ENCODE data around the gene C2CD2L.

C2CD2L gene

DNA sequence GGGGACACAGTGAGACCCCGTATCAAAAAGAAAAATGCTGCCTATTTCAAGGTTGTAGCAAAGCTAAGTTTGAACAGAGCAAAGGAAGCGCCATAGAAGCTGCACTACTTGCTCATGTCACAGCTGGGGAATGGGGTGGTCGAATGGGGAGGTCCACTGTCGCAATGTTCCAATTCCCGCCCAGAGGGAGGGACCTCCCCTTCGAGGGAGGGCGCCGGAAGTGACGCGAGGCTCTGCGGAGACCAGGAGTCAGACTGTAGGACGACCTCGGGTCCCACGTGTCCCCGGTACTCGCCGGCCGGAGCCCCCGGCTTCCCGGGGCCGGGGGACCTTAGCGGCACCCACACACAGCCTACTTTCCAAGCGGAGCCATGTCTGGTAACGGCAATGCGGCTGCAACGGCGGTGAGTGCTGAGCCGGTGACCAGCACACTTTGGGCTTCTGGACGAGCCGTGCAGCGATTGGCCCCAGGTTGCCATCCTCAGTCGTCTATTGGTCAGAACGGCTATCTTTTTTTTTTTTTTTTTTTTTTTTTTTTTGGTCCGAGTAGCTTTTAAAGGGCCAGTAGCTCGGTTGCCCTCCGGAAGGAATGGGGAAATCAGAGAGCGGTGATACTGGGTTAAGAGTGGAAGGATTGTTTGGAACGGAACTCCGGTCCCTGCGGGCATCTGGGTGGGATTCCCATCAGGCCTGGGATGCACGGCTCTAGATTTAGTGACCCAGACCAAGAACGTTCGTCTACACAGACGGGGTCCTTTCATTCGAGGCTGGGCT lies 22.3 kb upstream of the C2CD2L start, which contains the start of gene HMBS:
HMBS (plus strand) TSS at position 219 of the 774 bp plus-strand sequence; CDS start at position 372, 153 bp downstream.
- Histone ChIP-seq H3K27me3 (ENCODE audit: control insufficient read depth in 5 of 5, insufficient read depth in 4 of 5, low read length in 5 of 5) (no peaks in the 10 kb centered on the region), H3K4me3 (ENCODE audit: low read depth in 1 of 5, low read length in 5 of 5) (peak within 1 kb of the TSS; percentile 85 to 94 (median 90)), H3K36me3 (ENCODE audit: control insufficient read depth in 5 of 5, insufficient read depth in 5 of 5, low read length in 5 of 5) (peaks cover 5 to 30% (median 27%) of the 10 kb centered on the region in 5 donors), H3K4me1 (ENCODE audit: control insufficient read depth in 5 of 5, insufficient read depth in 5 of 5, low read length in 5 of 5) (peaks cover 5 to 16% (median 16%) of the 10 kb centered on the region in 5 donors), H3K9me3 (ENCODE audit: control insufficient read depth in 5 of 5, low read length in 5 of 5) (no peaks in the 10 kb centered on the region), H3K27ac (ENCODE audit: low read depth, low read length) (peak within 1 kb of the TSS; percentile 88), H3K9ac (ENCODE audit: low read length in 5 of 5) (peak within 1 kb of the TSS; percentile 74 to 88 (median 82))

DNA sequence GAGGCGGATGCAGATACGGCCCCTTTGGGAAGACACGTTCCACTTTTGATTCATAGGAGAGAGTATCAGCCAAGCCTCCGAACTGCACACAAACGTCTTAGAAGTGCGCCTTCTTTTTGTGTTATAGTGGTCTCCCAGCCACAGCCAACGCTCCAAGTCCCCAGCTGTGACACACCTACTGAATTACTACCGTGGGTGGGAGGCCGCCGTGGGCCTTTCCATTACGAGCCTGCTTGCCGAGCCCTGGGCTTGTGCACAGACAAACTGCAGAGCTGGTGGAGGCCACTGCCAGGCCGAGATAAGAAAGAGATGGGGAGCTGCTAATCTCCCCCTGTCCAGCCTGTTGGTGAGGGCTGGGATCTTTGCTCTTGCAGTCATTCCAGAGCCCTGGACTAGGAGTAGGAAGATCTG lies 21.7 kb upstream of the C2CD2L start:
- Histone ChIP-seq H3K27me3 (ENCODE audit: control insufficient read depth in 5 of 5, insufficient read depth in 4 of 5, low read length in 5 of 5) (no peaks in the 10 kb centered on the region), H3K9ac (ENCODE audit: low read length in 5 of 5) (peak overlapping the region; percentile 74 to 88 (median 82)), H3K36me3 (ENCODE audit: control insufficient read depth in 5 of 5, insufficient read depth in 5 of 5, low read length in 5 of 5) (peaks cover 5 to 25% (median 23%) of the 10 kb centered on the region in 5 donors), H3K4me3 (ENCODE audit: low read depth in 1 of 5, low read length in 5 of 5) (peak overlapping the region; percentile 85 to 94 (median 90)), H3K27ac (ENCODE audit: low read depth, low read length) (peak overlapping the region; percentile 88), H3K4me1 (ENCODE audit: control insufficient read depth in 5 of 5, insufficient read depth in 5 of 5, low read length in 5 of 5) (peaks cover 5 to 16% (median 16%) of the 10 kb centered on the region in 5 donors), H3K9me3 (ENCODE audit: control insufficient read depth in 5 of 5, low read length in 5 of 5) (no peaks in the 10 kb centered on the region)

DNA sequence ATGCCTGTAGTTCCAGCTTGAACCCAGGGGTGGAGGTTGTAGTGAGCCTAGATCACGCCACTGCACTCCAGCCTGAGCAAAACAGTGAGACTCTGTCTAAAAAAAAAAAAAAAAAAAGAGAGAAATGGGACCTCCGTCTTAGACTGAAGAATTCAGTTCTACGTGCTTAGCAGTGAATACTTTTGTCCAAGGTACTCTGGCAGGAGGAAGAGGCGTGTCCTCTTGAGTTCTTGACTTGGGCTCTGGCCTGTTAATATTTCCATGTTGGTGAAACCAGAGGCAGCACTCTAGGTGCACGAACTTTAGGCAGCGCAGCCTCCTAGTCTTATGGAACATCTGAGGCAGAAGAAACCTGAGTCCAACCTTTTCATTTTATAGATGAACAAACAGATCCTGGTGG lies 20.0 kb upstream of the C2CD2L start:
- no peak overlapping the region for H3K27ac ChIP-seq (ENCODE audit: low read depth, low read length)
- no peaks in the 10 kb centered on the region for H3K27me3 ChIP-seq (ENCODE audit: control insufficient read depth in 5 of 5, insufficient read depth in 4 of 5, low read length in 5 of 5)
- H3K4me3 ChIP-seq (ENCODE audit: low read depth in 1 of 5, low read length in 5 of 5), result no peak overlapping the region
- H3K4me1 ChIP-seq (ENCODE audit: control insufficient read depth in 5 of 5, insufficient read depth in 5 of 5, low read length in 5 of 5), result peaks cover 5 to 16% (median 16%) of the 10 kb centered on the region in 5 donors
- H3K36me3 ChIP-seq (ENCODE audit: control insufficient read depth in 5 of 5, insufficient read depth in 5 of 5, low read length in 5 of 5), result peaks cover 2 to 15% (median 8%) of the 10 kb centered on the region in 5 donors
- H3K9me3 ChIP-seq (ENCODE audit: control insufficient read depth in 5 of 5, low read length in 5 of 5), result no peaks in the 10 kb centered on the region
- no peak overlapping the region for H3K9ac ChIP-seq (ENCODE audit: low read length in 5 of 5)

DNA sequence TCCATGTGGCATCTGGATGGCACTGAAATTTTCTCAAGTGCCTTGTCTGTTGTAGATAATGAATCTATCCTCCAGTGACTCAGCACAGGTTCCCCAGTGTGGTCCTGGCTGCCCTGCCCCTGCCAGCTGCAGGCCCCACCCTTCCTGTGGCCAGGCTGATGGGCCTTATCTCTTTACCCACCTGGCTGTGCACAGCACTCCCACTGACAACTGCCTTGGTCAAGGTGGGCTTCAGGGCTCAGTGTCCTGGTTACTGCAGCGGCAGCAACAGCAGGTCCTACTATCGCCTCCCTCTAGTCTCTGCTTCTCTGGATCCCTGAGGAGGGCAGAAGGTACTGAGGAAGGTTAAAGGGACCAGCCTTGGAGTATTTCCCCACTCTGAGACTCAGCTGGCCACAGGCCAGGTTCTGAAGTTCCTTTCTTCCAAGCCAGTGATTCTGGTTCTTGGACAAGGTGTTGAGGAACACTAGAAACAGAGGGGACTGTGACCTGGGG lies 19.4 kb upstream of the C2CD2L start:
- Histone ChIP-seq H3K9me3 (ENCODE audit: control insufficient read depth in 5 of 5, low read length in 5 of 5) (no peaks in the 10 kb centered on the region), H3K4me1 (ENCODE audit: control insufficient read depth in 5 of 5, insufficient read depth in 5 of 5, low read length in 5 of 5) (peaks cover 5 to 19% (median 16%) of the 10 kb centered on the region in 5 donors), H3K9ac (ENCODE audit: low read length in 5 of 5) (no peak overlapping the region), H3K27ac (ENCODE audit: low read depth, low read length) (no peak overlapping the region), H3K36me3 (ENCODE audit: control insufficient read depth in 5 of 5, insufficient read depth in 5 of 5, low read length in 5 of 5) (peaks cover 0 to 14% (median 7%) of the 10 kb centered on the region in 5 donors), H3K4me3 (ENCODE audit: low read depth in 1 of 5, low read length in 5 of 5) (no peak overlapping the region), H3K27me3 (ENCODE audit: control insufficient read depth in 5 of 5, insufficient read depth in 4 of 5, low read length in 5 of 5) (no peaks in the 10 kb centered on the region)

DNA sequence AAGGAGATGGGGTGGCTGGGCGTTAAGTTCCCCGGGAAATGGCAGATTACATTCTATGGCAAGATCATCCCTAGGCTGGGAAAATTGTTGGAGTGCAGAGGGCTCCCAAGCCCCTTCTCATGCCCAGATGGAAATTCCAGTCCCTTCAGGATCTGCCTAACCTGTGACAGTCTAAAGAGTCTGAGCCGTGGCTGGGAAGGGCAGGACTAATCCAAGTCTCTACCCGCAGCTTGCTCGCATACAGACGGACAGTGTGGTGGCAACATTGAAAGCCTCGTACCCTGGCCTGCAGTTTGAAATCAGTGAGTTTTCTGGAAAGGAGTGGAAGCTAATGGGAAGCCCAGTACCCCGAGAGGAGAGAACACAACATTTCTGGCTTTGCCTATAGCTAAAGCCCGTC lies 18.7 kb upstream of the C2CD2L start:
- Histone ChIP-seq H3K27me3 (ENCODE audit: control insufficient read depth in 5 of 5, insufficient read depth in 4 of 5, low read length in 5 of 5) (no peaks in the 10 kb centered on the region), H3K9me3 (ENCODE audit: control insufficient read depth in 5 of 5, low read length in 5 of 5) (no peaks in the 10 kb centered on the region), H3K4me3 (ENCODE audit: low read depth in 1 of 5, low read length in 5 of 5) (no peak overlapping the region), H3K4me1 (ENCODE audit: control insufficient read depth in 5 of 5, insufficient read depth in 5 of 5, low read length in 5 of 5) (peaks cover 5 to 25% (median 20%) of the 10 kb centered on the region in 5 donors), H3K27ac (ENCODE audit: low read depth, low read length) (no peak overlapping the region), H3K36me3 (ENCODE audit: control insufficient read depth in 5 of 5, insufficient read depth in 5 of 5, low read length in 5 of 5) (peaks cover 0 to 18% (median 9%) of the 10 kb centered on the region in 5 donors), H3K9ac (ENCODE audit: low read length in 5 of 5) (no peak overlapping the region)

DNA sequence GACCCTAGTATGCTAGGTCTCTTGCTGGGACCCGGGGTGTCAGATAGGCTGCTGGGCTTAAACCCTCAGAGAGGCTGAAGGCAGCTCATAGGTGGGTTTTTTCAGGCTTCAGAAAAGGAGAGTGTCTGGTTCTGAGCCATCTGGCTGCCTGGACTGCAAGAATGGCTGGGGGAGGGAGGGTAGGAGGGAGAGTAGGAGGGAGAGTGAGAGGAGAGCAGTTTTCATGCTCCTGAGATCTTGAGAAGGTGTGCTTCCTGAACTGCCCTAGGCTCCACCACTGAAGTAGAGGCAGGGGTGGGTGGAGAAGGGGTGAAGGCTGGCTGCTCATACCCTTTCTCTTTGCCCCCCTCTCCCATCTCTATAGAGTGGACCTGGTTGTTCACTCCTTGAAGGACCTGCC lies 17.8 kb upstream of the C2CD2L start:
- Histone ChIP-seq H3K9me3 (ENCODE audit: control insufficient read depth in 5 of 5, low read length in 5 of 5) (no peaks in the 10 kb centered on the region), H3K27me3 (ENCODE audit: control insufficient read depth in 5 of 5, insufficient read depth in 4 of 5, low read length in 5 of 5) (no peaks in the 10 kb centered on the region), H3K9ac (ENCODE audit: low read length in 5 of 5) (no peak overlapping the region), H3K4me1 (ENCODE audit: control insufficient read depth in 5 of 5, insufficient read depth in 5 of 5, low read length in 5 of 5) (peaks cover 5 to 32% (median 29%) of the 10 kb centered on the region in 5 donors), H3K36me3 (ENCODE audit: control insufficient read depth in 5 of 5, insufficient read depth in 5 of 5, low read length in 5 of 5) (peaks cover 0 to 18% (median 9%) of the 10 kb centered on the region in 5 donors), H3K4me3 (ENCODE audit: low read depth in 1 of 5, low read length in 5 of 5) (no peak overlapping the region), H3K27ac (ENCODE audit: low read depth, low read length) (no peak overlapping the region)

DNA sequence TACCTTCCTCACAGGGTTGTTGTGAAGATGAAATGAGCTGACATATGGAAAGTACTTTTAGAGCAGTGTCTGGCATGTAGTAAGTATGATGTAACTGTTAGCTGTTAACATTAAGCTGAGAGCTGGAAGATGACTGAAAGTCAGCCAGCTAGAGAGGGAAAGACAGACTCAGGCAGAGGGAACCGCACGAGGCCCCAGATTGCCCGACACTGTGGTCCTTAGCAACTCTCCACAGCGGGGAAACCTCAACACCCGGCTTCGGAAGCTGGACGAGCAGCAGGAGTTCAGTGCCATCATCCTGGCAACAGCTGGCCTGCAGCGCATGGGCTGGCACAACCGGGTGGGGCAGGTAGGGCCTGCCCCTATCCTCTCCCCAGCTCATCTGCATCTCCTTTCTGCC lies 16.0 kb upstream of the C2CD2L start:
- Histone ChIP-seq H3K27ac (ENCODE audit: low read depth, low read length) (no peak overlapping the region), H3K4me1 (ENCODE audit: control insufficient read depth in 5 of 5, insufficient read depth in 5 of 5, low read length in 5 of 5) (peaks cover 0 to 30% (median 21%) of the 10 kb centered on the region in 5 donors), H3K27me3 (ENCODE audit: control insufficient read depth in 5 of 5, insufficient read depth in 4 of 5, low read length in 5 of 5) (no peaks in the 10 kb centered on the region), H3K9ac (ENCODE audit: low read length in 5 of 5) (no peak overlapping the region), H3K4me3 (ENCODE audit: low read depth in 1 of 5, low read length in 5 of 5) (no peak overlapping the region), H3K36me3 (ENCODE audit: control insufficient read depth in 5 of 5, insufficient read depth in 5 of 5, low read length in 5 of 5) (peaks cover 0 to 18% (median 9%) of the 10 kb centered on the region in 5 donors), H3K9me3 (ENCODE audit: control insufficient read depth in 5 of 5, low read length in 5 of 5) (no peaks in the 10 kb centered on the region)

DNA sequence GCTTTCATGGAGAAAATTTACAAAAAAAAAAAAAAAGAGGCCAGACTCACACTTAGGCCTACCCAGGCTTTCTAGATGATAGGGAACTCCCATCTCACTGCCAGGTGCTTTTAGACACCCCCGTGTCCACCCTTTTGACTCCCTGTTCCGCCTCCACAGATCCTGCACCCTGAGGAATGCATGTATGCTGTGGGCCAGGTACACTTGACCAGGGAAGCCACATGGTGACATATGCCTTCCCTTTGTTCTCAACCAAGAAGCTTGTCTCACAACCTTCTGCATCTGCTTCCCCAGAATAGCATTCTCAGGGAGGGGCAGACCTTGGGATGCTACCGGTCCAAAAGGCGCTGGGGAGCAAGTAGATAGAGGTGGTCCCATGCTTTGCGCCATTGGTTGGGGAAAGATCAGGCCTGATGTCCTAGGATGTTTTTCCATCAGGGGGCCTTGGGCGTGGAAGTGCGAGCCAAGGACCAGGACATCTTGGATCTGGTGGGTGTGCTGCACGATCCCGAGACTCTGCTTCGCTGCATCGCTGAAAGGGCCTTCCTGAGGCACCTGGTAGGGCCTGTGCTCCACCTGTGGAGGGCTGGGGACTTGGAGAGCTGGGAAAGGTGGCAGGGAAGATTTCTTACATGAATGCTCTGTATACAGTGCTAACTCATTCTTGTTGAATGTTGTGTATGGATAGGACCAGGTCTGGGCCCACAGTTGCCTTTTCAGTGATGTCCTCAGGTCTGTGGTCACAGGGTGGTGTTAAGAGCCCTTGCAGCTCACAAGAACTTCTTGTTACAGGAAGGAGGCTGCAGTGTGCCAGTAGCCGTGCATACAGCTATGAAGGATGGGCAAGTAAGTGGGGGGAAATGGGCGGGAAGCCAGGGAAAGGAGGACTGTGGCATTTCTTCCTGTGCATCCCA lies 14.9 kb upstream of the C2CD2L start:
- no peaks in the 10 kb centered on the region for H3K9me3 ChIP-seq (ENCODE audit: control insufficient read depth in 5 of 5, low read length in 5 of 5)
- H3K4me1 ChIP-seq (ENCODE audit: control insufficient read depth in 5 of 5, insufficient read depth in 5 of 5, low read length in 5 of 5), result peaks cover 0 to 29% (median 20%) of the 10 kb centered on the region in 5 donors
- H3K27me3 ChIP-seq (ENCODE audit: control insufficient read depth in 5 of 5, insufficient read depth in 4 of 5, low read length in 5 of 5), result no peaks in the 10 kb centered on the region
- H3K9ac ChIP-seq (ENCODE audit: low read length in 5 of 5), result no peak overlapping the region
- H3K27ac ChIP-seq (ENCODE audit: low read depth, low read length), result no peak overlapping the region
- H3K4me3 ChIP-seq (ENCODE audit: low read depth in 1 of 5, low read length in 5 of 5), result no peak overlapping the region
- peaks cover 0 to 26% (median 17%) of the 10 kb centered on the region in 5 donors for H3K36me3 ChIP-seq (ENCODE audit: control insufficient read depth in 5 of 5, insufficient read depth in 5 of 5, low read length in 5 of 5)

DNA sequence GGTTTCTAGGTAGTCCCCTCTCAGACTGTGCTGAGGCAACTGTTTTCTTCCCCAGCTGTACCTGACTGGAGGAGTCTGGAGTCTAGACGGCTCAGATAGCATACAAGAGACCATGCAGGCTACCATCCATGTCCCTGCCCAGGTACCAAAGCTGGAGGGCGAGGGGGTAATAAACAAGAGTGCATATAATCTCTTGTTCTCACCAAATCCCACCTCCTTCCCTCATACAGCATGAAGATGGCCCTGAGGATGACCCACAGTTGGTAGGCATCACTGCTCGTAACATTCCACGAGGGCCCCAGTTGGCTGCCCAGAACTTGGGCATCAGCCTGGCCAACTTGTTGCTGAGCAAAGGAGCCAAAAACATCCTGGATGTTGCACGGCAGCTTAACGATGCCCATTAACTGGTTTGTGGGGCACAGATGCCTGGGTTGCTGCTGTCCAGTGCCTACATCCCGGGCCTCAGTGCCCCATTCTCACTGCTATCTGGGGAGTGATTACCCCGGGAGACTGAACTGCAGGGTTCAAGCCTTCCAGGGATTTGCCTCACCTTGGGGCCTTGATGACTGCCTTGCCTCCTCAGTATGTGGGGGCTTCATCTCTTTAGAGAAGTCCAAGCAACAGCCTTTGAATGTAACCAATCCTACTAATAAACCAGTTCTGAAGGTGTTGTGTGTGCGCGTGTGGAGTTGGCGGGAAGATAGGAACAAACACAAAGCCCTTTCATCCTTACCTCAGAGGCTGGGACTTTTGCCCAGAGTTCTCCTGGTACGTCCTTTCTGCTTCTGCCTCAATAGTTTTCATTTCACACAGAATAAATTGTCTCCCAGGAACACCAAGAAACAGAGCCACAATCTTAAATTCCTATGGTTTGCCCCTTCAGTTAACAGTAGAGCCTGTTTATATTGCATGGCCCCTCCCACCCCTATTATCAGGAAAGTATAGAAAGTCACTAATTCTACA lies 14.0 kb upstream of the C2CD2L start:
- H3K27me3 ChIP-seq (ENCODE audit: control insufficient read depth in 5 of 5, insufficient read depth in 4 of 5, low read length in 5 of 5), result no peaks in the 10 kb centered on the region
- no peaks in the 10 kb centered on the region for H3K9me3 ChIP-seq (ENCODE audit: control insufficient read depth in 5 of 5, low read length in 5 of 5)
- peak overlapping the region in 3 of 5 donors; percentile 77 to 81 (median 78) for H3K9ac ChIP-seq (ENCODE audit: low read length in 5 of 5)
- peak overlapping the region; percentile 84 for H3K27ac ChIP-seq (ENCODE audit: low read depth, low read length)
- H3K36me3 ChIP-seq (ENCODE audit: control insufficient read depth in 5 of 5, insufficient read depth in 5 of 5, low read length in 5 of 5), result peaks cover 1 to 36% (median 27%) of the 10 kb centered on the region in 5 donors
- H3K4me1 ChIP-seq (ENCODE audit: control insufficient read depth in 5 of 5, insufficient read depth in 5 of 5, low read length in 5 of 5), result peaks cover 0 to 29% (median 20%) of the 10 kb centered on the region in 5 donors
- peak overlapping the region in 3 of 5 donors; percentile 67 to 82 (median 82) for H3K4me3 ChIP-seq (ENCODE audit: low read depth in 1 of 5, low read length in 5 of 5)
